K562 (cell line): ENCODE data around the gene FRYL. TPM values are rescaled to one million over a fixed set of nuclear protein-coding genes. Genes with fewer than 3 reads are reported as not detected.

Experiments used
- ATAC-seq: fragments of 200-7000 bp; cut with Tn5 transposase; 3 replicates; pipeline ENCODE4 v1.9.1; 2020; ENCODE audit warnings: moderate library complexity
- BruUV-seq: library from RNA; stranded (reverse); fragments of 400-500 nt; replicated peaks from 2 replicates; lab custom pipeline; 2021; lab: Mats Ljungman, UMichigan
- CTCF ChIA-PET: fragments of 300-600 bp; formaldehyde crosslinking; extraction: SDS; loops from one replicate; lab custom pipeline; 2021; ENCODE audit warnings: low intra/inter-chr PET ratio; lab: Yijun Ruan, JAX
- POLR2A ChIA-PET: fragments of 300-600, 350-650 bp; sonication (Branson Sonifier 250); formaldehyde crosslinking; extraction: SDS; loops from one replicate; lab custom pipeline; 2021; ENCODE audit warnings: antibody characterized with exemption, inconsistent platforms; lab: Yijun Ruan, JAX
- DNase-seq, 4 experiments: peaks; one replicate each; pipeline versions ENCODE4 v3.0.0 to v3.0.0-alpha.2; 2011 to 2018; ENCODE audit warnings: low spot score in 3 of 4, mixed read lengths in 3 of 4; ENCODE audit errors: extremely low read depth in 1 of 4
- FAIRE-seq: peaks from 2 replicates; lab custom pipeline; 2011; peaks lifted over from hg19 to GRCh38; lab: Jason Lieb, UNC
- H2AFZ ChIP-seq: 2 replicates; pipeline ENCODE4 v1.6.0; 2011; ENCODE audit warnings: low read depth, low read length, control low read depth, inconsistent platforms
- H3K27ac ChIP-seq: fragments of 200-600 bp; 3 replicates; pipeline ENCODE4 v1.8.0; 2011; ENCODE audit warnings: low read depth, mild to moderate bottlenecking, control low read depth, inconsistent platforms, low read length, moderate library complexity, mixed read lengths; ENCODE audit errors: extremely low read depth
- H3K27me3 ChIP-seq, 2 experiments: fragments of 300-600 bp in 1 of 2; 2 replicates in 1 of 2; 3 replicates in 1 of 2; pipeline versions ENCODE4 v1.6.0 to v1.8.0; 2011; ENCODE audit warnings: inconsistent platforms in 2 of 2, low read length in 2 of 2, mild to moderate bottlenecking in 1 of 2, mixed read lengths in 1 of 2, moderate library complexity in 1 of 2; ENCODE audit not compliant: control insufficient read depth in 2 of 2, insufficient read depth in 2 of 2
- H3K36me3 ChIP-seq: fragments of 300-600 bp; 3 replicates; pipeline ENCODE4 v1.8.0; 2011; ENCODE audit warnings: mild to moderate bottlenecking, low read length, inconsistent platforms; ENCODE audit not compliant: control insufficient read depth, insufficient read depth
- H3K4me1 ChIP-seq, 2 experiments: fragments of 200-600 bp in 1 of 2; replicated peaks in 1 of 2; 2 replicates in 1 of 2; 3 replicates in 1 of 2; pipeline versions ENCODE4 v1.5.1 to v1.8.0; 2011; ENCODE audit warnings: inconsistent platforms in 2 of 2, low read length in 2 of 2, mild to moderate bottlenecking in 1 of 2, mixed read lengths in 1 of 2, moderate library complexity in 1 of 2; ENCODE audit not compliant: control insufficient read depth in 2 of 2, insufficient read depth in 2 of 2
- H3K4me2 ChIP-seq: 2 replicates; pipeline ENCODE4 v1.6.1; 2011; ENCODE audit warnings: low read length, control low read depth, inconsistent platforms, mixed read lengths; ENCODE audit not compliant: insufficient read depth
- H3K4me3 ChIP-seq: fragments of 200-600 bp; sonication (generic), shearing (Covaris generic); 2 replicates; pipeline ENCODE4 v1.5.1; 2016; ENCODE audit warnings: control low read depth, inconsistent platforms
- H3K79me2 ChIP-seq: fragments of 200-600 bp; 3 replicates; pipeline ENCODE4 v1.8.0; 2011; ENCODE audit warnings: low read length, inconsistent platforms; ENCODE audit not compliant: control insufficient read depth, insufficient read depth
- H3K9ac ChIP-seq, 2 experiments: 2 replicates each; pipeline versions ENCODE4 v1.6.0 to v1.6.1; 2011; ENCODE audit warnings: low read depth in 2 of 2, low read length in 2 of 2, control low read depth in 1 of 2, inconsistent platforms in 1 of 2, mild to moderate bottlenecking in 1 of 2, mixed read lengths in 1 of 2; ENCODE audit not compliant: insufficient read depth in 1 of 2
- H3K9me1 ChIP-seq: one replicate; pipeline ENCODE4 v1.6.0; 2011; ENCODE audit warnings: inconsistent platforms, mild to moderate bottlenecking, low read length, moderate library complexity; ENCODE audit not compliant: control insufficient read depth, insufficient read depth
- H3K9me3 ChIP-seq: replicated peaks from 2 replicates; pipeline ENCODE4 v1.5.1; 2011; ENCODE audit warnings: low read depth, low read length, inconsistent platforms; ENCODE audit not compliant: control insufficient read depth, insufficient read depth
- H4K20me1 ChIP-seq: replicated peaks from 2 replicates; pipeline ENCODE4 v1.6.1; 2011; ENCODE audit warnings: low read length, inconsistent platforms, mixed read lengths; ENCODE audit not compliant: control insufficient read depth, insufficient read depth
- CXXC5 ChIP-seq: fragments of 250-450 bp; sonication (Bioruptor Pico); IDR thresholded peaks from 2 replicates; pipeline ENCODE4 v1.8.0; 2022; ENCODE audit warnings: inconsistent platforms, mild to moderate bottlenecking, moderate library complexity
- DNMT1 ChIP-seq: fragments of 450-650 bp; IDR thresholded peaks from 2 replicates; pipeline ENCODE4 v1.6.1; 2016; ENCODE audit warnings: antibody characterized with exemption, mild to moderate bottlenecking
- NCOR1 ChIP-seq: fragments of 450-650 bp; IDR thresholded peaks from 2 replicates; pipeline ENCODE4 v1.6.1; 2016; ENCODE audit warnings: mild to moderate bottlenecking, moderate library complexity
- NEUROD1 ChIP-seq: fragments of 150-350 bp; IDR thresholded peaks from 2 replicates; pipeline ENCODE4 v1.6.1; 2014; ENCODE audit warnings: borderline replicate concordance, low read length, low read depth; ENCODE audit not compliant: partially characterized antibody
- NFXL1 ChIP-seq: fragments of 450-650 bp; formaldehyde crosslinking; IDR thresholded peaks from 2 replicates; pipeline ENCODE4 v1.4.0; 2021; ENCODE audit warnings: mild to moderate bottlenecking
- SMARCB1 ChIP-seq: IDR thresholded peaks from 2 replicates; pipeline ENCODE4 v1.6.1; 2011; ENCODE audit warnings: improper control_type of control experiment, low read depth; ENCODE audit not compliant: insufficient read length
- ZNF140 ChIP-seq: fragments of 250-450 bp; sonication (Bioruptor Pico); IDR thresholded peaks from 2 replicates; pipeline ENCODE4 v1.8.0; 2021; ENCODE audit warnings: moderate library complexity, mild to moderate bottlenecking, inconsistent platforms
- ZNF224 ChIP-seq: sonication (generic); formaldehyde crosslinking; IDR thresholded peaks from 2 replicates; pipeline ENCODE4 v1.8.0; 2022; ENCODE audit warnings: mild to moderate bottlenecking, missing genetic modification reagents
- ZNF282 ChIP-seq: sonication (generic); formaldehyde crosslinking; IDR thresholded peaks from 2 replicates; pipeline ENCODE4 v1.8.1; 2023; ENCODE audit warnings: missing genetic modification reagents
- ZNF696 ChIP-seq: fragments of 250-450 bp; sonication (Bioruptor Pico); conservative IDR thresholded peaks from 2 replicates; pipeline ENCODE4 v1.4.0; 2020; ENCODE audit warnings: mild to moderate bottlenecking, moderate library complexity
- ZNF780A ChIP-seq: fragments of 250-450 bp; sonication (Bioruptor Pico); IDR thresholded peaks from 2 replicates; pipeline ENCODE4 v1.5.0; 2021; ENCODE audit warnings: mild to moderate bottlenecking
- WGBS: fragments of 100-300 bp; shearing (Covaris generic); methylation state at CpG from one replicate; pipeline ENCODE4 v1.1.6; 2016; ENCODE audit warnings: low coverage, mixed read lengths; ENCODE audit not compliant: insufficient coverage; ENCODE audit errors: missing lambda C conversion rate; 5-methylcytosine and 5-hydroxymethylcytosine counted together
- in situ Hi-C: fragments of 300-500 bp; cut with MboI; formaldehyde crosslinking; loops from 4 replicates; pipeline ENCODE4 v1.15.0; 2018; ENCODE audit warnings: inconsistent platforms, mixed read lengths
- intact Hi-C: fragments of 100-400 bp; cut with micrococcal nuclease; formaldehyde crosslinking; loops from 2 replicates; pipeline ENCODE4 v1.14.2; 2022
- polyA plus RNA-seq, 8 experiments: library from polyadenylated mRNA; depleted of rRNA in 4 of 8; stranded (reverse) in 5 of 8; unstranded in 3 of 8; fragments of >200 nt; fragmentation: Nextera tagmentation in 2 of 8; fragmentation: Illumina TruSeq in 1 of 8; extraction: Ambion mirVana in 2 of 8; extraction: Trizol in 1 of 8; gene quantifications; 2 replicates each; pipeline versions ENCODE4 v1.2.1 to v1.2.3, GENCODE V29; 2011 to 2014; ENCODE audit warnings: inconsistent platforms in 1 of 8, missing spikeins in 1 of 8
- total RNA-seq, 7 experiments: library from RNA; depleted of rRNA in 6 of 7; stranded (reverse); fragments of >200 nt in 6 of 7; fragmentation: Illumina TruSeq in 2 of 7; extraction: Trizol in 2 of 7; gene quantifications; 2 replicates each; pipeline versions ENCODE4 v1.2.1 to v1.2.3, GENCODE V29; 2011 to 2021; ENCODE audit warnings: low replicate concordance in 1 of 7
- TF ChIP-seq, protein P1 (sequence below): fragments of 450-650 bp; IDR thresholded peaks from 2 replicates; pipeline ENCODE4 v1.6.1; 2016; ENCODE audit warnings: low read depth

The FRYL gene
- total and polyA plus RNA-seq, 9 of the 15 experiments (the other 6 are each of a cell fraction or from before 2014, with no cell fraction given): 7.2 to 34.9 (median 15.9) TPM

DNA sequence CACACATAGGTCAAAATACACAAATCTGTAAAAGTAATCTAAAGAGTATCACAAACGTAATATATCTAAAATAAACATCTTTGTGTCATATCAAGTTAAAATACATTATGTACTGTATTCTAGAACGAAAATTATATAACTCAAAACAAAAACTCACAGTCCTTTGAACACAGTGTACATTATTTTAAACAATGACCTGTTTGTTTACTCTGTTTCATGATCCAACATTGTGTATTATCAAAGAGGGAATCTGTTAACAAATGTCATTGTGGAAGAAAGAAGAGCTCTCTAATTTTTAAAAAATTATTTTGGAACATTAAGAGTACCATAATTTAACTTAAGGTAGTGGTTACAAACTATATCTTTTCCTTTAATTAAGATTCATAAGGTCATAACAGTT is 144.1 kb downstream of the FRYL start:
- ChIA-PET CTCF (no interaction called here), POLR2A (interaction anchor here (0.6 to 1.1 kb wide), 3 partner anchors 8 to 19 kb away, joined by 3 to 5 read pairs (median 3); no protein-coding TSS in a partner anchor)
- Histone ChIP-seq H3K9me3 (no peaks in the 10 kb centered on the region), H3K4me1 (peaks cover 0 to 5% of the 10 kb centered on the region in 2 experiments; a peak in 2 of 5 replicates), H3K9ac (no peak overlapping the region), H2AFZ (no peak overlapping the region), H3K79me2 (peaks cover 5% of the 10 kb centered on the region; the same call in 1 of the 3 replicates), H3K27me3 (no peaks in the 10 kb centered on the region), H3K36me3 (no peaks in the 10 kb centered on the region), H3K4me2 (no peak overlapping the region), H3K9me1 (no peaks in the 10 kb centered on the region), H3K27ac (no peak overlapping the region), H3K4me3 (no peak overlapping the region), H4K20me1 (0 out of 2 replicates have a peak, but pooled peaks cover 3% of the 10 kb centered on the region)
- FAIRE-seq: no peak
- 5% methylated on average over 2 of the region's 2 CpGs for WGBS
- TF ChIP-seq ZNF224 (no peak), NCOR1 (no peak), ZNF696 (CRISPR knock-in tag) (no peak), ZNF780A (CRISPR knock-in tag) (no peak), ZNF140 (CRISPR knock-in tag) (no peak), NEUROD1 (no peak), CXXC5 (CRISPR knock-in tag) (no peak), DNMT1 (no peak), ZNF282 (CRISPR knock-in tag) (no peak), NFXL1 (no peak), SMARCB1 (no peak)
- TF ChIP-seq, protein P1, sequence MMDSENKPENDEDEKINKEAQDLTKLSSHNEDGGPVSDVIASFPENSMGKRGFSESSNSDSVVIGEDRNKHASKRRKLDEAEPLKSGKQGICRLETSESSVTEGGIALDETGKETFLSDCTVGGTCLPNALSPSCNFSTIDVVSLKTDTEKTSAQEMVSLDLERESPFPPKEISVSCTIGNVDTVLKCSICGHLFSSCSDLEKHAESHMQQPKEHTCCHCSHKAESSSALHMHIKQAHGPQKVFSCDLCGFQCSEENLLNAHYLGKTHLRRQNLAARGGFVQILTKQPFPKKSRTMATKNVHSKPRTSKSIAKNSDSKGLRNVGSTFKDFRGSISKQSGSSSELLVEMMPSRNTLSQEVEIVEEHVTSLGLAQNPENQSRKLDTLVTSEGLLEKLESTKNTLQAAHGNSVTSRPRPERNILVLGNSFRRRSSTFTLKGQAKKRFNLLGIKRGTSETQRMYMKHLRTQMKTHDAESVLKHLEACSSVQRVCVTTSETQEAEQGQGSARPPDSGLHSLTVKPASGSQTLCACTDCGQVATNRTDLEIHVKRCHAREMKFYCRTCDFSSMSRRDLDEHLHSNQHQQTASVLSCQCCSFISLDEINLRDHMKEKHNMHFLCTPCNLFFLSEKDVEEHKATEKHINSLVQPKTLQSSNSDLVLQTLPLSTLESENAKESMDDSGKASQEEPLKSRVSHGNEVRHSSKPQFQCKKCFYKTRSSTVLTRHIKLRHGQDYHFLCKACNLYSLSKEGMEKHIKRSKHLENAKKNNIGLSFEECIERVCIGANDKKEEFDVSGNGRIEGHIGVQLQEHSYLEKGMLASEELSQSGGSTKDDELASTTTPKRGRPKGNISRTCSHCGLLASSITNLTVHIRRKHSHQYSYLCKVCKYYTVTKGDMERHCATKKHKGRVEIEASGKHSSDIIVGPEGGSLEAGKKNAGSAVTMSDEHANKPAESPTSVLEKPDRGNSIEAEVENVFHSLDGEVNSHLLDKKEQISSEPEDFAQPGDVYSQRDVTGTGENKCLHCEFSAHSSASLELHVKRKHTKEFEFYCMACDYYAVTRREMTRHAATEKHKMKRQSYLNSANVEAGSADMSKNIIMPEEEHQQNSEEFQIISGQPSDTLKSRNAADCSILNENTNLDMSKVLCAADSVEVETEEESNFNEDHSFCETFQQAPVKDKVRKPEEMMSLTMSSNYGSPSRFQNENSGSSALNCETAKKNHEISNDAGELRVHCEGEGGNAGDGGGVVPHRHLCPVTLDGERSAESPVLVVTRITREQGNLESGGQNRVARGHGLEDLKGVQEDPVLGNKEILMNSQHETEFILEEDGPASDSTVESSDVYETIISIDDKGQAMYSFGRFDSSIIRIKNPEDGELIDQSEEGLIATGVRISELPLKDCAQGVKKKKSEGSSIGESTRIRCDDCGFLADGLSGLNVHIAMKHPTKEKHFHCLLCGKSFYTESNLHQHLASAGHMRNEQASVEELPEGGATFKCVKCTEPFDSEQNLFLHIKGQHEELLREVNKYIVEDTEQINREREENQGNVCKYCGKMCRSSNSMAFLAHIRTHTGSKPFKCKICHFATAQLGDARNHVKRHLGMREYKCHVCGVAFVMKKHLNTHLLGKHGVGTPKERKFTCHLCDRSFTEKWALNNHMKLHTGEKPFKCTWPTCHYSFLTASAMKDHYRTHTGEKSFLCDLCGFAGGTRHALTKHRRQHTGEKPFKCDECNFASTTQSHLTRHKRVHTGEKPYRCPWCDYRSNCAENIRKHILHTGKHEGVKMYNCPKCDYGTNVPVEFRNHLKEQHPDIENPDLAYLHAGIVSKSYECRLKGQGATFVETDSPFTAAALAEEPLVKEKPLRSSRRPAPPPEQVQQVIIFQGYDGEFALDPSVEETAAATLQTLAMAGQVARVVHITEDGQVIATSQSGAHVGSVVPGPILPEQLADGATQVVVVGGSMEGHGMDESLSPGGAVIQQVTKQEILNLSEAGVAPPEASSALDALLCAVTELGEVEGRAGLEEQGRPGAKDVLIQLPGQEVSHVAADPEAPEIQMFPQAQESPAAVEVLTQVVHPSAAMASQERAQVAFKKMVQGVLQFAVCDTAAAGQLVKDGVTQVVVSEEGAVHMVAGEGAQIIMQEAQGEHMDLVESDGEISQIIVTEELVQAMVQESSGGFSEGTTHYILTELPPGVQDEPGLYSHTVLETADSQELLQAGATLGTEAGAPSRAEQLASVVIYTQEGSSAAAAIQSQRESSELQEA: no peak
- in situ Hi-C loops (loop anchor here (5.0 kb wide), 1 partner anchor 36 kb away; no protein-coding TSS in a partner anchor), intact Hi-C loops (no loop called here)
- BruUV-seq: no TSS peak
- no peak for ATAC-seq
- no peak for DNase-seq
